ENCODE measurements around the gene PTPRD. TPM values are rescaled to one million over a fixed set of nuclear protein-coding genes. Genes with fewer than 3 reads are reported as not detected.
"Not testable (repeated sequence)": the region's sequence is repeated elsewhere in the genome, so short reads cannot be mapped to it uniquely, and the experiment has no call there.

The PTPRD gene
- total RNA-seq, 1 donor from 2014 or later: 75.7 TPM

GRCh38 chr9:9091387-9091786, 1521.4 kb downstream of the PTPRD start:
- Histone ChIP-seq H3K36me3 (ENCODE audit: control insufficient read depth in 3 of 3, insufficient read depth in 3 of 3, low read length in 3 of 3) (no peaks in the 10 kb centered on the region), H3K27ac (ENCODE audit: low read depth, low read length) (no peak overlapping the region), H3K9ac (ENCODE audit: low read depth in 1 of 3, low read length in 3 of 3) (no peak overlapping the region), H3K27me3 (ENCODE audit: control insufficient read depth in 3 of 3, insufficient read depth in 3 of 3, low read length in 3 of 3) (no peaks in the 10 kb centered on the region), H3K4me3 (ENCODE audit: low read length in 3 of 3) (no peak overlapping the region), H3K4me1 (ENCODE audit: control insufficient read depth in 3 of 3, insufficient read depth in 3 of 3, low read length in 3 of 3) (no peaks in the 10 kb centered on the region), H3K9me3 (ENCODE audit: control insufficient read depth in 3 of 3, low read length in 3 of 3) (no peaks in the 10 kb centered on the region)

GRCh38 chr9:9079473-9079872, 1533.3 kb downstream of the PTPRD start:
- no peak overlapping the region for H3K9ac ChIP-seq (ENCODE audit: low read depth in 1 of 3, low read length in 3 of 3)
- H3K4me1 ChIP-seq (ENCODE audit: control insufficient read depth in 3 of 3, insufficient read depth in 3 of 3, low read length in 3 of 3): no peaks in the 10 kb centered on the region
- no peak overlapping the region for H3K27ac ChIP-seq (ENCODE audit: low read depth, low read length)
- H3K4me3 ChIP-seq (ENCODE audit: low read length in 3 of 3): no peak overlapping the region
- H3K27me3 ChIP-seq (ENCODE audit: control insufficient read depth in 3 of 3, insufficient read depth in 3 of 3, low read length in 3 of 3): no peaks in the 10 kb centered on the region
- no peaks in the 10 kb centered on the region for H3K9me3 ChIP-seq (ENCODE audit: control insufficient read depth in 3 of 3, low read length in 3 of 3)
- H3K36me3 ChIP-seq (ENCODE audit: control insufficient read depth in 3 of 3, insufficient read depth in 3 of 3, low read length in 3 of 3): no peaks in the 10 kb centered on the region

DNA sequence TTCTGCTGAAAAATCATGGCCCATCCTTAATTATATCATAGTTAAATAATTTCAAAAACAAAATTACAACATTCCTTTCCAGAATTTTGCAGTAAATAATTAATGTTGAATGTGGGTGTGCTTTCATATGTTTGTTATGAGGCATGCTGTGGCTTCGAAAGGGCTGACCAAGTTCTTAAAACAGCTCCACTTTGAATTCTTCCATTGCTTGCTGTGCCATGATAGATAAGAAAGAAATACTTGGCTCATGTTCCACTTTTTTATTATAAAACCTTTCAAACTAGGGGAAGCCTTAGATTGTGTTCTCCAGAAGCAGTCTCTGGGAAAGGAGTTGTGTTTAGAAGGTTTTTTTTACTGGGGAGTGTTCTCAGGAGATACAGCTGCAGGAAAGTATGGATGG, 1534.5 kb downstream of the PTPRD start:
- H3K27ac ChIP-seq (ENCODE audit: low read depth, low read length): no peak overlapping the region
- H3K9me3 ChIP-seq (ENCODE audit: control insufficient read depth in 3 of 3, low read length in 3 of 3): no peaks in the 10 kb centered on the region
- H3K9ac ChIP-seq (ENCODE audit: low read depth in 1 of 3, low read length in 3 of 3): no peak overlapping the region
- H3K4me3 ChIP-seq (ENCODE audit: low read length in 3 of 3): no peak overlapping the region
- no peaks in the 10 kb centered on the region for H3K36me3 ChIP-seq (ENCODE audit: control insufficient read depth in 3 of 3, insufficient read depth in 3 of 3, low read length in 3 of 3)
- no peaks in the 10 kb centered on the region for H3K4me1 ChIP-seq (ENCODE audit: control insufficient read depth in 3 of 3, insufficient read depth in 3 of 3, low read length in 3 of 3)
- H3K27me3 ChIP-seq (ENCODE audit: control insufficient read depth in 3 of 3, insufficient read depth in 3 of 3, low read length in 3 of 3): no peaks in the 10 kb centered on the region

- no peaks in the 10 kb centered on the region for H3K36me3 ChIP-seq (ENCODE audit: control insufficient read depth in 3 of 3, insufficient read depth in 3 of 3, low read length in 3 of 3)
- no peak overlapping the region for H3K4me3 ChIP-seq (ENCODE audit: low read length in 3 of 3)
- H3K27me3 ChIP-seq (ENCODE audit: control insufficient read depth in 3 of 3, insufficient read depth in 3 of 3, low read length in 3 of 3): no peaks in the 10 kb centered on the region
- no peaks in the 10 kb centered on the region for H3K9me3 ChIP-seq (ENCODE audit: control insufficient read depth in 3 of 3, low read length in 3 of 3)
- no peak overlapping the region for H3K27ac ChIP-seq (ENCODE audit: low read depth, low read length)
- H3K9ac ChIP-seq (ENCODE audit: low read depth in 1 of 3, low read length in 3 of 3): no peak overlapping the region
- no peaks in the 10 kb centered on the region for H3K4me1 ChIP-seq (ENCODE audit: control insufficient read depth in 3 of 3, insufficient read depth in 3 of 3, low read length in 3 of 3)
These were observed 1551.2 kb downstream of the PTPRD start for GRCh38 chr9:9061627-9062026.

DNA sequence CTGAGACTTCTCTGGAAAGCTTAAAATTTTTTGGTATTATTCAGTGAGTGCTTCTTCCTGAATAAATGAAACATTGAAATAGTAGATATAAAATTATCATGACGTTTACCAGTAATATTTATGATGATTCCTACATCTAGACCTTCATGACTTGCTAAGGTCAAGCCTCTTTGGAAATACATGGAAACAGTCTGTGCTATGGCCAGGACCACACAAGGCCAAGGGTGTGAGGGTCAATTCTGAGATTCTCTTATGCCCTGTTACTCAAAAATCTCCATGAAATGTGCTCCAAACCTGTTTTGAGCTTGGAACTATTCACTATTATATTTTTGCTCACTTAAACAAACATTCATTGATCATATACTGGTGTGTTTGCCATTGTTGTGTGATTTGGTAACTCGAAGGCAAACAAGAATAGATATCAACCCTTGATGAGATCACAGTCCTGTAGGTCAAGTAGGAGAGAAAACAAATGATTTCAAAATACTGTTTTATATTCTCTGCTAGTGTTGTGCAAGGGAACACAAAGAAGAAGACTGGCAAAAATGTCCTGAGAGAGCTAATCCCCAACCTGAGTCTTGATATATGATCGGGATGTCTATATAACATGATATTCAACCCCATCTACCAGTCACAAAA, 1558.3 kb downstream of the PTPRD start:
- no peak overlapping the region for H3K9ac ChIP-seq (ENCODE audit: low read depth in 1 of 3, low read length in 3 of 3)
- no peaks in the 10 kb centered on the region for H3K36me3 ChIP-seq (ENCODE audit: control insufficient read depth in 3 of 3, insufficient read depth in 3 of 3, low read length in 3 of 3)
- H3K9me3 ChIP-seq (ENCODE audit: control insufficient read depth in 3 of 3, low read length in 3 of 3): no peaks in the 10 kb centered on the region
- H3K4me1 ChIP-seq (ENCODE audit: control insufficient read depth in 3 of 3, insufficient read depth in 3 of 3, low read length in 3 of 3): no peaks in the 10 kb centered on the region
- no peaks in the 10 kb centered on the region for H3K27me3 ChIP-seq (ENCODE audit: control insufficient read depth in 3 of 3, insufficient read depth in 3 of 3, low read length in 3 of 3)
- H3K27ac ChIP-seq (ENCODE audit: low read depth, low read length): no peak overlapping the region
- no peak overlapping the region for H3K4me3 ChIP-seq (ENCODE audit: low read length in 3 of 3)

DNA sequence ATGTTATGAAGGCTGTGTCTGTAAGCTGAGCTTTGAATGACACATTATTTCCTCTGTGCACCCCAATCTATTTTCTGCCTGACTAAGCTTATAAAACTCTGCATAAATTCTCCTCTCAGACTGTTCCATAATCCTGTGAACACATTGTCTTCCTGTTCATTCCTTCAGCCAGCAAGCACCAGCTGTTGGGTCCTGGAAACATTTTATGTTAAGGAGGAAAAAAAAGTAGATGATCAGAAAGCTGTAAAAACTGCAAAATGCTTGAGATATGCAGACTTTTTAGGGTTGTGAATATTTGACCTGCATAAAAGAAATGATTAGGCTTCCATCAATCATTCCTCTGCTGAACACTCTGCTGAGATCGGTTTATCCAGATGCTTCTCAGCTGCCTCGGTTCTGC, 1567.2 kb downstream of the PTPRD start:
- Histone ChIP-seq H3K27ac (ENCODE audit: low read depth, low read length) (no peak overlapping the region), H3K9ac (ENCODE audit: low read depth in 1 of 3, low read length in 3 of 3) (no peak overlapping the region)

DNA sequence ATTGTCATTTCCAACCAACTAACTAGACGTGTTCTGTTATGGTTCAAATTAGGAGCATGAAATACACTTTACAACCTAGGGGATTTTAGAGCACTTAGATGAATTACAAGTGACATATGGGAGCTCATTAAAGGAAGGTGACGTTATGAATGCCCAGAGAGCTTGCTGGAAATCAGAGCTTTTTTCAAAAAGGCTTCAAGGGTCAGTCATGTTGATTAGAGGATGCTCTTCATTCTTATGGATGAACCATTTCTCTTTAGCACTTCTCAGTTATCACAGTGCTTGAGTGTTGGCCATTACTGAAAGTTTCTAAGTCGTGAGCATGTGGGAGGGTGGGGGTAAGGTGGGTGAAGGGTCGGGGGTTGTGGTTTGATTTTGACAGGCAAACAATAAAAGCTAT, 1567.7 kb downstream of the PTPRD start:
- Histone ChIP-seq H3K9ac (ENCODE audit: low read depth in 1 of 3, low read length in 3 of 3) (no peak overlapping the region), H3K27ac (ENCODE audit: low read depth, low read length) (no peak overlapping the region), H3K36me3 (ENCODE audit: control insufficient read depth in 3 of 3, insufficient read depth in 3 of 3, low read length in 3 of 3) (no peaks in the 10 kb centered on the region), H3K4me1 (ENCODE audit: control insufficient read depth in 3 of 3, insufficient read depth in 3 of 3, low read length in 3 of 3) (no peaks in the 10 kb centered on the region), H3K9me3 (ENCODE audit: control insufficient read depth in 3 of 3, low read length in 3 of 3) (no peaks in the 10 kb centered on the region), H3K4me3 (ENCODE audit: low read length in 3 of 3) (no peak overlapping the region), H3K27me3 (ENCODE audit: control insufficient read depth in 3 of 3, insufficient read depth in 3 of 3, low read length in 3 of 3) (no peaks in the 10 kb centered on the region)

More for the DNA sequence above, 1567.2 kb downstream of the PTPRD start:
- Histone ChIP-seq H3K27me3 (ENCODE audit: control insufficient read depth in 3 of 3, insufficient read depth in 3 of 3, low read length in 3 of 3) (no peaks in the 10 kb centered on the region), H3K4me1 (ENCODE audit: control insufficient read depth in 3 of 3, insufficient read depth in 3 of 3, low read length in 3 of 3) (no peaks in the 10 kb centered on the region), H3K9me3 (ENCODE audit: control insufficient read depth in 3 of 3, low read length in 3 of 3) (no peaks in the 10 kb centered on the region), H3K4me3 (ENCODE audit: low read length in 3 of 3) (no peak overlapping the region), H3K36me3 (ENCODE audit: control insufficient read depth in 3 of 3, insufficient read depth in 3 of 3, low read length in 3 of 3) (no peaks in the 10 kb centered on the region)

DNA sequence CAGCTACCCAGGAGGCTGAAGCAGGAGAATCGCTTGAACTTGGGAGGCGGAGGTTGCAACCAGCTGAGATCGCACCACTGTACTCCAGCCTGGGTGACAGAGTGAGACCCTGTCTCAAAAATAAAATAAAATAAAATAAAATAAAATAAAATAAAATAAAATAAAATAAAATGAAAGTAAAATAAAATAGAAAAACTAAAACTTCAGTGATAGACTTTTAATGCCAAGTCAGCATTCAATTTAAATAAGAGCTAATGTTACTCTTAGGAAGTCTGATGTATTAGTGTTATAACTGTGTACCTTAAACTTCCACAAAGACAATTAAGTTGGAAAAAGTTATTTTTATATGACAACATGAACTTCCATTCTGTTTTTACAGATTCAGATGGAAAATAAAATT, 1569.0 kb downstream of the PTPRD start:
- not testable (repeated sequence) for H3K4me3 ChIP-seq (ENCODE audit: low read length in 3 of 3); H3K9me3 ChIP-seq (ENCODE audit: control insufficient read depth in 3 of 3, low read length in 3 of 3); H3K9ac ChIP-seq (ENCODE audit: low read depth in 1 of 3, low read length in 3 of 3); H3K27ac ChIP-seq (ENCODE audit: low read depth, low read length); H3K36me3 ChIP-seq (ENCODE audit: control insufficient read depth in 3 of 3, insufficient read depth in 3 of 3, low read length in 3 of 3); H3K4me1 ChIP-seq (ENCODE audit: control insufficient read depth in 3 of 3, insufficient read depth in 3 of 3, low read length in 3 of 3); H3K27me3 ChIP-seq (ENCODE audit: control insufficient read depth in 3 of 3, insufficient read depth in 3 of 3, low read length in 3 of 3)

DNA sequence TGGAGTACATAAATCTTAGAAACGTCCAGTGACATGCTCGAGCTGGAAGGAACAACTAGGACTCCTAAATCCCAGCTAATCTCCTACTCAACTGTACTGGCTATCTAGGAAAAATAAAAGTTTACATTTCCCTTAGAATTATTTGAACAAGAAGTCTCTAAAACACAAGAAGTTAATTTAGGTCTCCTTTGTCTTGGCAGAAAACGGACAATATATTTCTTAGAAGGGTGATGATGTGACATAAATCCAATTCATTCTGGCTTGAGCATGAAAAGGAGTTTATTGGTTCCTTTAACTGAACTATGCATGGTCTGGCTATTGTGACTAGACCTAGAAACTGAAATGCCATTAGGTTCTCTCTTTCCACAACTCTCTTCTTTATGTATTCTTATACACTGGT, 1571.0 kb downstream of the PTPRD start:
- no peak overlapping the region for H3K9ac ChIP-seq (ENCODE audit: low read depth in 1 of 3, low read length in 3 of 3)
- no peak overlapping the region for H3K4me3 ChIP-seq (ENCODE audit: low read length in 3 of 3)
- H3K27ac ChIP-seq (ENCODE audit: low read depth, low read length): no peak overlapping the region
- no peaks in the 10 kb centered on the region for H3K36me3 ChIP-seq (ENCODE audit: control insufficient read depth in 3 of 3, insufficient read depth in 3 of 3, low read length in 3 of 3)
- no peaks in the 10 kb centered on the region for H3K4me1 ChIP-seq (ENCODE audit: control insufficient read depth in 3 of 3, insufficient read depth in 3 of 3, low read length in 3 of 3)
- H3K27me3 ChIP-seq (ENCODE audit: control insufficient read depth in 3 of 3, insufficient read depth in 3 of 3, low read length in 3 of 3): no peaks in the 10 kb centered on the region
- no peaks in the 10 kb centered on the region for H3K9me3 ChIP-seq (ENCODE audit: control insufficient read depth in 3 of 3, low read length in 3 of 3)

DNA sequence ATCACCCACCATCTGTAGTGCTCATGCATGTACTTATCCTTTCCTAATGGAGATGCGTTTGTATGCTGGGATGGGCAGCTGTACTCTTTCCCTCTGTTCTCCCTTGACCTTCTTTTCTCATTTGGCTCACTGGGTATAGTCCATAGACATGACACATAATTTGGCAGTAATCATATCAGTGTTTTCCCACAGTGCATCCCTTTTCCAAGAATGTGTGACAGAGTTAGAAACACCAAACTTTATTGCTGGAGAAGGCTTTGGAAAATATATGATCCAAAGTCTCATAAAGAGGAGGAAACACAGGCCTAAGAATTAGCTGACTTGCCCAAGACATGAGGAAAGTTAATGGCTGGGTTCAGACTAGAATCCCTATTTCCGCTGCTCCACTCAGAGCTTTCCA, 1579.8 kb downstream of the PTPRD start:
- Histone ChIP-seq H3K27me3 (ENCODE audit: control insufficient read depth in 3 of 3, insufficient read depth in 3 of 3, low read length in 3 of 3) (no peaks in the 10 kb centered on the region), H3K36me3 (ENCODE audit: control insufficient read depth in 3 of 3, insufficient read depth in 3 of 3, low read length in 3 of 3) (no peaks in the 10 kb centered on the region), H3K9ac (ENCODE audit: low read depth in 1 of 3, low read length in 3 of 3) (no peak overlapping the region), H3K4me1 (ENCODE audit: control insufficient read depth in 3 of 3, insufficient read depth in 3 of 3, low read length in 3 of 3) (no peaks in the 10 kb centered on the region), H3K27ac (ENCODE audit: low read depth, low read length) (no peak overlapping the region), H3K4me3 (ENCODE audit: low read length in 3 of 3) (no peak overlapping the region), H3K9me3 (ENCODE audit: control insufficient read depth in 3 of 3, low read length in 3 of 3) (no peaks in the 10 kb centered on the region)

GRCh38 chr9:9016597-9016996, 1596.2 kb downstream of the PTPRD start:
- Histone ChIP-seq H3K4me1 (ENCODE audit: control insufficient read depth in 3 of 3, insufficient read depth in 3 of 3, low read length in 3 of 3) (no peaks in the 10 kb centered on the region), H3K4me3 (ENCODE audit: low read length in 3 of 3) (no peak overlapping the region), H3K27ac (ENCODE audit: low read depth, low read length) (no peak overlapping the region), H3K9ac (ENCODE audit: low read depth in 1 of 3, low read length in 3 of 3) (no peak overlapping the region), H3K9me3 (ENCODE audit: control insufficient read depth in 3 of 3, low read length in 3 of 3) (no peaks in the 10 kb centered on the region), H3K27me3 (ENCODE audit: control insufficient read depth in 3 of 3, insufficient read depth in 3 of 3, low read length in 3 of 3) (no peaks in the 10 kb centered on the region), H3K36me3 (ENCODE audit: control insufficient read depth in 3 of 3, insufficient read depth in 3 of 3, low read length in 3 of 3) (no peaks in the 10 kb centered on the region)
